Endothelial cell of umbilical vein (primary cell): ENCODE data around the gene TYK2. TPM values are rescaled to one million over a fixed set of nuclear protein-coding genes. Genes with fewer than 3 reads are reported as not detected.

Experiments
- BruUV-seq: library from RNA; stranded (reverse); fragments of 400-500 nt; replicated peaks from 2 replicates; lab custom pipeline; 2021; lab: Mats Ljungman, UMichigan
- CTCF ChIA-PET: fragments of 300-600, 350-600 bp; sonication (Branson Sonifier 250); formaldehyde crosslinking; loops from one replicate; lab custom pipeline; 2021; ENCODE audit warnings: antibody characterized with exemption, inconsistent platforms; lab: Charles Lee
- POLR2A ChIA-PET: fragments of 300-600, 350-600 bp; sonication (Branson Sonifier 250); formaldehyde crosslinking; loops from one replicate; lab custom pipeline; 2021; ENCODE audit warnings: antibody characterized with exemption, inconsistent platforms; lab: Charles Lee
- DNase-seq: peaks from one replicate; pipeline ENCODE4 v3.0.0-alpha.2; 2011; ENCODE audit warnings: low read depth, low spot score
- FAIRE-seq: peaks from 2 replicates; lab custom pipeline; 2011; peaks lifted over from hg19 to GRCh38; lab: Jason Lieb, UNC
- H2AFZ ChIP-seq: 2 replicates; pipeline ENCODE4 v1.6.0; 2012; ENCODE audit warnings: low read depth, low read length, control low read depth, inconsistent platforms
- H3K27ac ChIP-seq: 2 replicates; pipeline ENCODE4 v1.5.1; 2011; ENCODE audit warnings: low read depth, mild to moderate bottlenecking, control low read depth, low read length, moderate library complexity; ENCODE audit not compliant: insufficient read depth
- H3K27me3 ChIP-seq, 2 experiments: 2 replicates each; pipeline versions ENCODE4 v1.6.0 to v1.6.1; 2011; ENCODE audit warnings: low read length in 2 of 2, mixed read lengths in 1 of 2; ENCODE audit not compliant: control insufficient read depth in 2 of 2, insufficient read depth in 2 of 2
- H3K36me3 ChIP-seq, 2 experiments: 2 replicates in 1 of 2; 3 replicates in 1 of 2; pipeline ENCODE4 v1.5.1; 2011; ENCODE audit warnings: low read length in 2 of 2, mild to moderate bottlenecking in 1 of 2, moderate library complexity in 1 of 2; ENCODE audit not compliant: control insufficient read depth in 2 of 2, insufficient read depth in 2 of 2; ENCODE audit errors: extremely low read depth in 1 of 2
- H3K4me1 ChIP-seq: 3 replicates; pipeline ENCODE4 v1.5.1; 2011; ENCODE audit warnings: mild to moderate bottlenecking, low read length; ENCODE audit not compliant: control insufficient read depth, insufficient read depth; ENCODE audit errors: extremely low read depth
- H3K4me2 ChIP-seq: 2 replicates; pipeline ENCODE4 v1.6.1; 2011; ENCODE audit warnings: low read length, control low read depth, mixed read lengths; ENCODE audit not compliant: insufficient read depth
- H3K4me3 ChIP-seq, 3 experiments: fragments of 200-600 bp in 1 of 3; sonication (generic), shearing (Covaris generic) in 1 of 3; replicated peaks in 1 of 3; 2 replicates each; pipeline ENCODE4 v1.5.1; 2011 to 2016; ENCODE audit warnings: control low read depth in 3 of 3, low read length in 3 of 3, mild to moderate bottlenecking in 2 of 3, inconsistent platforms in 1 of 3, low read depth in 1 of 3, moderate library complexity in 1 of 3; ENCODE audit not compliant: insufficient read depth in 1 of 3
- H3K79me2 ChIP-seq: 2 replicates; pipeline ENCODE4 v1.6.0; 2012; ENCODE audit warnings: low read length, inconsistent platforms; ENCODE audit not compliant: control insufficient read depth, insufficient read depth
- H3K9ac ChIP-seq: replicated peaks from 2 replicates; pipeline ENCODE3; 2011; ENCODE audit warnings: low read length, control low read depth; ENCODE audit not compliant: insufficient read depth; ENCODE audit errors: extremely low read depth
- H3K9me1 ChIP-seq: replicated peaks from 3 replicates; pipeline ENCODE4 v1.6.0; 2011; ENCODE audit warnings: mild to moderate bottlenecking, low read length; ENCODE audit not compliant: control insufficient read depth, insufficient read depth; ENCODE audit errors: extremely low read depth
- H3K9me3 ChIP-seq: replicated peaks from 2 replicates; pipeline ENCODE4 v1.5.1; 2012; ENCODE audit warnings: low read length, inconsistent platforms; ENCODE audit not compliant: control insufficient read depth, insufficient read depth
- H4K20me1 ChIP-seq: replicated peaks from 2 replicates; pipeline ENCODE3; 2011; ENCODE audit warnings: mild to moderate bottlenecking, low read length; ENCODE audit not compliant: control insufficient read depth, insufficient read depth; ENCODE audit errors: extremely low read depth
- EZH2 ChIP-seq: IDR thresholded peaks from 2 replicates; pipeline ENCODE4 v1.6.1; 2012; ENCODE audit warnings: borderline replicate concordance, low read depth, mild to moderate bottlenecking, moderate library complexity, low read length, inconsistent platforms; ENCODE audit not compliant: severe bottlenecking
- JUN ChIP-seq: IDR thresholded peaks from 2 replicates; pipeline ENCODE4 v1.6.1; 2011; ENCODE audit warnings: borderline replicate concordance, low read depth; ENCODE audit not compliant: insufficient read length, insufficient read depth
- POLR2AphosphoS5 ChIP-seq: IDR thresholded peaks from 2 replicates; pipeline ENCODE4 v1.6.1; 2012; ENCODE audit warnings: low read depth, mild to moderate bottlenecking, control low read depth, low read length, moderate library complexity; ENCODE audit not compliant: insufficient read depth
- dilution Hi-C: fragments of 300-500 bp; cut with MboI; formaldehyde crosslinking; loops from one replicate; pipeline ENCODE4 v1.15.0; 2019; ENCODE audit warnings: low sequenced_read_pairs; ENCODE audit not compliant: extremely low pct_ligation_motif_present
- intact Hi-C: fragments of 100-400 bp; cut with micrococcal nuclease; formaldehyde crosslinking; loops from one replicate; pipeline ENCODE4 v1.10.0; 2022
- polyA plus RNA-seq, 4 experiments: library from polyadenylated mRNA; depleted of rRNA in 3 of 4; stranded (reverse) in 3 of 4; unstranded in 1 of 4; fragments of >200 nt; gene quantifications; 2 replicates each; pipeline versions ENCODE4 v1.2.1 to v1.2.3, GENCODE V29; 2011 to 2012; ENCODE audit warnings: missing spikeins in 1 of 4
- total RNA-seq: library from RNA; stranded (reverse); gene quantifications from 2 replicates; pipeline ENCODE4 v1.2.3, GENCODE V29; 2021
- TF ChIP-seq, protein P1 (sequence below), 2 donors: IDR thresholded peaks; 1 replicate in 1 of 2; 2 replicates in 1 of 2; pipeline ENCODE4 v1.5.1; 2011; ENCODE audit warnings: low read length in 2 of 2, mild to moderate bottlenecking in 2 of 2, moderate library complexity in 2 of 2, control low read depth in 1 of 2, inconsistent platforms in 1 of 2, low read depth in 1 of 2; ENCODE audit not compliant: insufficient read depth in 1 of 2; ENCODE audit errors: extremely low read depth in 1 of 2
- TF ChIP-seq, protein P2 (sequence below): IDR thresholded peaks from 2 replicates; pipeline ENCODE4 v1.6.1; 2011; ENCODE audit not compliant: insufficient read depth, insufficient read length

The TYK2 gene
- total and polyA plus RNA-seq, 2 donors (not counting 3 experiments of a cell fraction or from before 2014, with no cell fraction given): 92.9 to 138 TPM

DNA sequence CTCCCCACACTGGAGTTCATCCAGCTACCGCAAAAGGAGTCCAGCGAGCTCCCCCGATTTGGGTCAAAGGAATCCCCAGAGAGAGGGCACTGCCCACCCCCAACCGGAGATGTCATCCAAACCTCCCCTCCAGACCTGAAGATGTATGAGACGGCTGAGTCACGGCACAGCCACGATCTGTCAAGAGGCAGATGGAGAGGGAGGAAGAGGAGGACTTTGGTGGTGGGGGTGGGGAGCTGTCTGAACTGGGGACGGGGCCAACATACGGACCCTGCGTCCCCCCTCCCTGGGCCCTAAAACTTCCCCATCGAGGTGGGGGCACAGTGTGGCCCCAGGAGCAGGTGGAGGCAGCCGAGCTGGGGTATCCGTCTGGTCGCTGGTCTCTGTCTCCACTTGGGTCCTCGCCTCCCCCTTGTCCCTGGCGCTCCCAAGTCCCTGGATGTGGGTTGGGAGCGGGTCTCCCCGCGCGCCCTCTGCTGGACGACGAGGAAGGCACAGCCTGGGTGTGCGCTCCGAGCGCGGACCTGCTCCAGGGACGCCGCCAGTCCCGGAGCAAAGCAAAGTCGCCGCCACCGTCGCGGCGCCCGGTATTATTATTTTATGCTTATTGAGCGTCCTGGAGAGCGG is 43.8 kb upstream of the TYK2 start:
- H3K79me2 ChIP-seq: no peaks in the 10 kb centered on the region
- POLR2A ChIA-PET: no interaction called here
- no peak overlapping the region for H3K9ac ChIP-seq
- peak overlapping the region; percentile 84 for H2AFZ ChIP-seq
- no peaks in the 10 kb centered on the region for H3K9me3 ChIP-seq
- H3K27ac ChIP-seq: no peak overlapping the region
- CTCF ChIA-PET: interaction anchor here (0.8 to 5.6 kb wide), 9 partner anchors 8 to 165 kb away, joined by 3 to 50 read pairs (median 5); partner anchors contain the start of gene CDC37
- FAIRE-seq (peak; percentile 81), DNase-seq (peak; percentile 73)
- BruUV-seq: no TSS peak
- TF ChIP-seq POLR2AphosphoS5 (no peak), EZH2 (peak; percentile 17)
- TF ChIP-seq, protein P1, sequence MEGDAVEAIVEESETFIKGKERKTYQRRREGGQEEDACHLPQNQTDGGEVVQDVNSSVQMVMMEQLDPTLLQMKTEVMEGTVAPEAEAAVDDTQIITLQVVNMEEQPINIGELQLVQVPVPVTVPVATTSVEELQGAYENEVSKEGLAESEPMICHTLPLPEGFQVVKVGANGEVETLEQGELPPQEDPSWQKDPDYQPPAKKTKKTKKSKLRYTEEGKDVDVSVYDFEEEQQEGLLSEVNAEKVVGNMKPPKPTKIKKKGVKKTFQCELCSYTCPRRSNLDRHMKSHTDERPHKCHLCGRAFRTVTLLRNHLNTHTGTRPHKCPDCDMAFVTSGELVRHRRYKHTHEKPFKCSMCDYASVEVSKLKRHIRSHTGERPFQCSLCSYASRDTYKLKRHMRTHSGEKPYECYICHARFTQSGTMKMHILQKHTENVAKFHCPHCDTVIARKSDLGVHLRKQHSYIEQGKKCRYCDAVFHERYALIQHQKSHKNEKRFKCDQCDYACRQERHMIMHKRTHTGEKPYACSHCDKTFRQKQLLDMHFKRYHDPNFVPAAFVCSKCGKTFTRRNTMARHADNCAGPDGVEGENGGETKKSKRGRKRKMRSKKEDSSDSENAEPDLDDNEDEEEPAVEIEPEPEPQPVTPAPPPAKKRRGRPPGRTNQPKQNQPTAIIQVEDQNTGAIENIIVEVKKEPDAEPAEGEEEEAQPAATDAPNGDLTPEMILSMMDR (IDR thresholded peaks at IDR 0.05; ENCODE audit: extremely low read depth in 1 of 2, insufficient read depth in 1 of 2, low read depth in 1 of 2, low read length in 2 of 2): peak; percentile 95 to 96
- H3K36me3 ChIP-seq: no peaks in the 10 kb centered on the region
- H3K4me3 ChIP-seq: peak overlapping the region in 1 of 3 experiments; percentile 20
- intact Hi-C loops: loop anchor here (1.0 kb wide), 1 partner anchor 20 kb away; no protein-coding TSS in a partner anchor
- H3K4me1 ChIP-seq: peaks cover 27% of the 10 kb centered on the region
- no peaks in the 10 kb centered on the region for H3K9me1 ChIP-seq
- dilution Hi-C loops: no loop called here
- peaks cover 24 to 34% of the 10 kb centered on the region in 2 experiments for H3K27me3 ChIP-seq
- H3K4me2 ChIP-seq: peak overlapping the region; percentile 47
- H4K20me1 ChIP-seq: no peaks in the 10 kb centered on the region

- no peak overlapping the region for H3K4me3 ChIP-seq
- intact Hi-C loops: no loop called here
- dilution Hi-C loops: no loop called here
- H3K79me2 ChIP-seq: no peaks in the 10 kb centered on the region
- FAIRE-seq (no peak), DNase-seq (no peak)
- H2AFZ ChIP-seq: no peak overlapping the region
- no peaks in the 10 kb centered on the region for H4K20me1 ChIP-seq
- no peak overlapping the region for H3K9ac ChIP-seq
- ChIA-PET POLR2A (no interaction called here), CTCF (interaction anchor here (0.7 to 3.2 kb wide), 5 partner anchors 10 to 164 kb away, joined by 3 to 50 read pairs (median 9); partner anchors contain the start of gene CDC37)
- H3K36me3 ChIP-seq: no peaks in the 10 kb centered on the region
- TF ChIP-seq, protein P1 (IDR thresholded peaks at IDR 0.05; ENCODE audit: extremely low read depth in 1 of 2, insufficient read depth in 1 of 2, low read depth in 1 of 2, low read length in 2 of 2): no peak
- TF ChIP-seq POLR2AphosphoS5 (no peak), JUN (no peak)
- TF ChIP-seq, protein P2, sequence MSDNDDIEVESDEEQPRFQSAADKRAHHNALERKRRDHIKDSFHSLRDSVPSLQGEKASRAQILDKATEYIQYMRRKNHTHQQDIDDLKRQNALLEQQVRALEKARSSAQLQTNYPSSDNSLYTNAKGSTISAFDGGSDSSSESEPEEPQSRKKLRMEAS: no peak
- H3K27ac ChIP-seq: no peak overlapping the region
- no peak overlapping the region for H3K4me2 ChIP-seq
- H3K9me1 ChIP-seq: no peaks in the 10 kb centered on the region
- no peaks in the 10 kb centered on the region for H3K9me3 ChIP-seq
- H3K27me3 ChIP-seq: peaks cover 36 to 43% of the 10 kb centered on the region in 2 experiments
- BruUV-seq: no TSS peak
- peaks cover 18% of the 10 kb centered on the region for H3K4me1 ChIP-seq
Observed at GRCh38 chr19:10422846-10423245, 42.5 kb upstream of the TYK2 start.
